Stimulated activated CD8-positive, alpha-beta memory T cell treated with anti-CD3 and anti-CD28 coated beads, Interleukin-4, amount 100 ng/mL, for 24 hours (primary cell): Measurements from ENCODE around the gene RERE.

ENCODE experiments used
- DNase-seq: peaks from one replicate; pipeline ENCODE4 v3.0.0-alpha.2; 2020; ENCODE audit warnings: low read depth

The RERE gene

GRCh38 chr1:8687538-8687937 is 129.9 kb downstream of the RERE start:
- no peak for DNase-seq

GRCh38 chr1:8687039-8687438 is 130.4 kb downstream of the RERE start:
- no peak for DNase-seq

DNA sequence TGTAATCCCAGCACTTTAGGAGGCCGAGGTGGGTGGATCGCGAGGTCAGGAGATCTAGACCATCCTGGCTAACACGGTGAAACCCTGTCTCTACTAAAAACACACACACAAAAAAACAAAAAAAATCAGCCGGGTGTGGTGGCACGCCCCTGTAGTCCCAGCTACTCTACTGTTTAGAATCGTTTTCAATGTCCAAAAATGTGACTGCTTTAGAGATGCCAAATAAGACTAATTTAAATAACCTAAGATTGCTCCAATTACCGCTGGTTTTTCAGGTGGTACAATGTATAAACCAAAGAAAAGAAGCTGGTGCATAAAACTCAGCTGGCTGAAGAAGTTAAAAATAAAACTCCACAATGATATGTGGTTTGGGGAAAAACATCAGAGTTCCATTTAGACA is 132.0 kb downstream of the RERE start:
- no peak for DNase-seq

- DNase-seq, result no peak
Measured at GRCh38 chr1:8684590-8684989, 132.8 kb downstream of the RERE start.

- no peak for DNase-seq
Measured at GRCh38 chr1:8682573-8682972, 134.9 kb downstream of the RERE start.

- DNase-seq, result no peak
Measured at GRCh38 chr1:8681911-8682310, 135.5 kb downstream of the RERE start.

DNA sequence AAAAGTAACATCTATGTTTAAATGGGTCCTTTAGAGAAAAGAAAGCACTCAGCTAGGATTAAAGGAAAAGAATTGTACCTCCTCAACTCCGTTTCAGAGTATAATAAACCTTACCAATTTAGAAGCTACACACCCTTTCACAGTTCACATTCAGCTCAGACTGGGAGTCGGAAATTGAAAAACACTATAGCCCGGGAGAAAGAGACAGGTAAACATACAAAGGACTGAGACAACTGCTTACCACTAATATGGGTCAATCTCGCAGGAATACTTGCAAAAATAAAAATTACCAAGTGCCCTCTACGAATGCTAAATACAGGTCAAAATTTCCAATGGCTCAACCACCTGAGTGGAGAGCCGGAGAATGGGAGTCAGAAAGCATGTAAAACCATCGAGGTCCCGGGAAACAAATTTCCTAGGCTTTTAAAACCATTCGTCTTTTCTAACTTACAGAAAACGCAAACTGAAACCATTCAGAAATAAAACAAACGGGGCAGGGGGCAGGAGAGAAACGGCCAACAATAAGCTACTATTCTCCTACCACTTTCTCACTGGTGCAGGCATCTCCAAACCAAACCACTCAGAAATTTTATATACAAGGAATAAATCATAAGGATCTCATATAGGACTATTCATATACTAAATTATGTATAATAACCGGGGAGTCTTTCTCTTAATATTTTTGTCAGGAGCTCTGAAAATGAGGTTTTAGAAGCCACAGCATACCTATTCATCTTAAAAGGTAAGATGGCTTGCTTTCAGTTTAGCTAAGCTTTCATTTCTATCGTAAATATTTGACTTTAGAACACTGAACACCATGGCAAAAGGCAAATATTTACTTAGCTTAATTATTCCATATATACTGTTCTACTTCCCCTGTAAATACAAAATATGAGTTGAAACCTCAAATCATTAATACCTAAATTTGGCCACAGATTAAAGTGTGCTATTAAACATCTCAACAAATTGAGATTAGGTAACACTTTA is 136.5 kb downstream of the RERE start:
- DNase-seq, result no peak

DNA sequence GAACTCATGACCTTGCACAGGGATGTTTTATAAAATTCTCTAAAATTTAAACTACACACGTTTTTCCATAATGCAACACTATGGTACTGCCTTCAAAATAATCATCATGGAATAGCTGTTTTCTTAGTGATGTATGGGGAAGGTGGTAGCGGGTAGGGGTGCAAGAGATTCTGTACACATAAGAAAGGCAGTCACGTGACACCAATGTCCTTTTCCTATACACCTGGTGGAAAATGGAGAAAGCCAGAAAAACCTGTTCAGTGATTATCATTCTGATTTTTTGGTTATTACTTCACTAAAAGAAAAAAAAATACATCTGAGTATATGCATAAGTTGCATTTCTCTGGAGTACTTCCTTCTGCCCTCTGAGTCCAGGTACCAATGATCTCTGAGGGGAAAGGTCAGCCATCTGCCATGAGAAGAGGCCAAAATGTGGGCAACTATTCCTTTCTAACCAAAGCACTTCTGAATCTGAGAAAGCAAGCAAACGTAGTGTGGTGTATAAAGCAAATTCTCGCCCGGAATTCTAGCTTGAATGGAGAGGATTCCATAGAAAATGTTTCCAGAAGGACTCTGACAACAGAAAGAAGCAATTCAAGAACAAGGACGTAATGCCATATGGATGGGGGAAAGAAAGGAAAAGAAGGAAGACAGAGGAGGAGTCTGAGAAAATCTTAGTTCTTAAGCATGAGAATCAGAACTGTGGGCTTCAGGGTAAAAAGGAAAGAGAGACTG is 137.3 kb downstream of the RERE start:
- DNase-seq, result no peak

DNA sequence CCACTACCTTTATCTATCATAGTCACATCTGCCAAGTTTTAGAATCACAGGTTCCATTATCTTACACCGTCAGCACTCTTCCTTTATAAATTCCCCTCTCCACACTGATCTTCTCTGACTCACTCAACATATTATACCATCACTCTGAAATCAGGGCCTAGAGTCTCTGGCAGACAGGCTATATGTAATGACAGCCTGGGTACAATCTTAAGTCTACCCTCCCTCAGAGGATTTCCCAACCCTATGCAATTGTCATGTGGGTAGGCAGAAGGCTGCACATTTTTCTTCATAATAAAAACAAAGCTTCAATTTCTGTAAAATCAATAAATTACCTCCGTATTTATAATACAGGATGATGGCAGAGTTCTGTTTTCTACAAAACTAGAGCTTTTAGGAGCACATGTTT is 138.0 kb downstream of the RERE start:
- no peak for DNase-seq

DNA sequence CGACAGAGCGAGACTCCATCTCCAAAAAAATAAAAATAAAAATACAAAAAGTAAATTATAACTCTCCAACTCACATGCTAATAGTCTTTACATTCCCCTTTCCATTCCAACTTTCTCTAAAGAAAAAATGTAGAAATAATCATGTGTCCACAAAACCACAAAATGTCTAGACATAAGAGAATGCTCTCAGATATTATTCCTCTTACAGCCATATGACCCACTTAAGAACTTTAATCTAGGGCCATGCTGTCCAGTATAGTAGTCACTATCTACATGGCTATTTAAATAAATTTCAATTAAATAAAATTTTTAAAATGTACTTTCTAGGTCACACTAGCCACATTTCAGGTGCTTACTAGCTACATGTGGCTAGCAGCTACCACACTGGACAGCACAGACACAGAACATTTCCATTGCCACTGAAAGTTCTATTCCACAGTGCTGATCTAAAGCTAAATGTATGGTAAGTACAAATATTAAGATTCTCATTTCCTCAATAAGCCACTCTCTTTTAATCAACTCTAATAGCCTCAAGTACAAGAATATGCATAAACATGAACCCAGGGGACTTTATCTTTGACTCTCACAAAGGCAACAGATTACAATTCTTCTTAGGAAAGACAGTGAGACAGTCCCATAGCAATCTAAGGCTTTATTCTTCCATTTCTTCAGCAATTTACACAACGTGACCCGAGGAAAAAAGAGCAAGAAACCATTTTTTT is 138.6 kb downstream of the RERE start:
- no peak for DNase-seq

GRCh38 chr1:8677782-8678181 is 139.7 kb downstream of the RERE start:
- DNase-seq, result no peak

- DNase-seq, result no peak
Measured at GRCh38 chr1:8676813-8677212, 140.6 kb downstream of the RERE start.

GRCh38 chr1:8676072-8676471 is 141.4 kb downstream of the RERE start:
- no peak for DNase-seq

DNA sequence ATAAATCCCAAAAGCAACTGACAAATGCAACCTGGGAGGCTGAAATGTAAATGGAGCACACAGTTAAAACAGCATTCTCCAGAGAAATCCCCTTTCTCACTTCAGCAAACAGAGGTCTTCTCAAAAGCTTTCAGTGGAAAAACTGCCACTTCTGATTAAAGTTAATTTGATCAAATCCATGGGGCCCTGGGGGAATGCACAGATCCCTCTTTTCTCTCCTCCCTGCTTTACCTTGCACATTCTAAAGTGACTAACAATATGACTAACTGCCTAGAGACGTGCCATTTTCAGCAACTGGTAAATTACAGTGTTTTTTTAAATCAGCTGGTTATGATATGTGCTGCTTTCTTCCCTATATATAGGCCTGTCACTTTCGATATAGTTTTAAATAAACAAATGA is 142.5 kb downstream of the RERE start:
- DNase-seq, result no peak

DNA sequence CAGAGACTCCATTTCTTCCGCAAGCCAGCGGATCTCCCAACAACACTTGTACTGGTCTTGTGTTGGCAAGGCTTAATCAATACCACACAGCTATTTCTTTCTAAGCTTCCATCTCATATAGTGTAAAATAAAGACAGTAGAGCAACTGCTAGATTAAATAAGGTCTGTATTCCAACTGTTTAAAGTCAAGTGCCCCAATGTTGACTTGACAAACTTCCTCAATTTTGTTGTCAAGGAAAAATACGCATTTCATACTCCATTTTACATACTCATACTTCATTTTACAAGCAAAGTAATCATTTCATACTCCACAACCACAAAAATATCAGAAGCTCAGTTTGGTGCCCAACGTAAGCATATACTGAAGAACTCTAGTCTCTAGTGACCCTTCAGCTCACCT is 143.0 kb downstream of the RERE start:
- no peak for DNase-seq

GRCh38 chr1:8671306-8671917 is 146.0 kb downstream of the RERE start:
- no peak for DNase-seq

GRCh38 chr1:8670371-8670818 is 147.0 kb downstream of the RERE start:
- no peak for DNase-seq

DNA sequence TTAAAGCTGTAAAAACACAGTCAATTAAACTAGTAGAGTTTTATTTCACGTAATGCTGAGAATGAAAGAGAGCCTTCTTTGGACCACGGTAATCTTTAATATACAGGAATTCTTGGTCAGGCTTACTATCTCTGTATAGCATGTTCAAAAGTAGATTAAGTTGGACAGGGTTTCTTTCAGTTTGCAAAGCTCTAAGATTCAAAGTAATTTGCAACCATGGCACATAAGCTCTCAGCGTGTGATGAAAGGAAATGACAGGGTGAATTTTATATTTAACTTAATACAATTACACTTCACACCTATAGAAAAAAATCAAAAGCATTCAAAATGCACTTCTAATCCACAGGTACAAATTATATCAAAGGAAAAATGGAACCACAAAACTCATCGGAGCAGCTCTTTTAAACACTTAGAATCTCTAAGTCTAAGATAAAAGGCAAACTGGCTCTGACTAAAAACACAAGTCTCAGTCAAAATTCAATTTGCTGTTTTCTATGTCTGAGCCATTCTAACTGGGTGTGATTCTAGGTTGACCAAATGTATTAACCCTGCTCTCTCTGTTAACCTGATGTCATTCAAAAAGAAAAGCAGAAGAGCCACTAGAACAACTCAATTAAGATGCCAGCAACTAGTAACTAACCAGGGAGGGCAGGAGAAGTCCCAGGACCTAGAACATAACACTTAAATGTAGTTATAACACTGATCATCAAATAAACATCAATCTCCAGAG is 147.7 kb downstream of the RERE start:
- no peak for DNase-seq

GRCh38 chr1:8667869-8668594 is 149.4 kb downstream of the RERE start:
- no peak for DNase-seq

DNA sequence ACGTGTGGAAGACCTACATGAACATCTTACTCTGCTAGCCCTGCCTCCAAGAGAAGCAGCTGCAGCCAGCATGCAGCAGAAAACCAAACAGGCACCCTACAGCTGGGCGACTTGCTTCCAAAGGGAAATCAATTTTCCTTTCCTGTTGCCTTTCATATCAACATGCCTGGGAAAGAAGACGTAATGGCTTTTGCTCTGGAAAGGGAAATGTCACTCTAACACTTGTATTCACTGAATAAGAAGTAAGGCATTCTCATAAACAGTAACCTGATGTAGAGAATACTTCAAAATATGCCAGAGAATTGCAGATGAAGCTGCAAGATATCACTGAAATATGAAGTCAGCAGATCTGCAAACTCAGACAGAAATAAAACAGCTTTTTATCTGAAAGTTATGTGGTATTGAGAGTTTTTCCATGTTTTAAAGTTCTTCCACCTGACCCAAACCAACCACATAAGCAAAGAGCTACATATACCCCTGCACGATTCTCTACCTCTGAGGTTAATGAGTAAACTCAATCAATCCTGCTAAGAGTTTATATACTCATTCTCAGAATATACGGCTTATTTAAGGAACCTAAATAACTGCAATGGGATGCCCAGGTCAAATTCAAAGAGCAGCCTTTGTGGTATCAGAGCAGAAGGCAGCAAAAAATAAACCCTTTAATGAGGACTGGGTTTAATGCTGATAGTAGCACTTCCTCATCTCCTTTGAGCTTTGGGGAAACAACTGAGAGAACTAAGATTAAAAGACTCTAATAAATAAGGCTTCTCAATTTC is 150.9 kb downstream of the RERE start:
- DNase-seq, result no peak
